D721Med (cell line): ENCODE measurements around the gene MARK4.

ENCODE experiments used
- DNase-seq: peaks from one replicate; pipeline ENCODE4 v3.0.0; 2011; ENCODE audit warnings: low spot score; ENCODE audit not compliant: insufficient read length
- FAIRE-seq: peaks from 2 replicates; lab custom pipeline; 2011; peaks lifted over from hg19 to GRCh38; lab: Jason Lieb, UNC
- TF ChIP-seq, protein P1 (sequence below): IDR thresholded peaks from 2 replicates; pipeline ENCODE4 v1.5.1; 2012; ENCODE audit warnings: mild to moderate bottlenecking, control low read depth; ENCODE audit not compliant: insufficient read depth; ENCODE audit errors: missing control alignments

MARK4 gene

DNA sequence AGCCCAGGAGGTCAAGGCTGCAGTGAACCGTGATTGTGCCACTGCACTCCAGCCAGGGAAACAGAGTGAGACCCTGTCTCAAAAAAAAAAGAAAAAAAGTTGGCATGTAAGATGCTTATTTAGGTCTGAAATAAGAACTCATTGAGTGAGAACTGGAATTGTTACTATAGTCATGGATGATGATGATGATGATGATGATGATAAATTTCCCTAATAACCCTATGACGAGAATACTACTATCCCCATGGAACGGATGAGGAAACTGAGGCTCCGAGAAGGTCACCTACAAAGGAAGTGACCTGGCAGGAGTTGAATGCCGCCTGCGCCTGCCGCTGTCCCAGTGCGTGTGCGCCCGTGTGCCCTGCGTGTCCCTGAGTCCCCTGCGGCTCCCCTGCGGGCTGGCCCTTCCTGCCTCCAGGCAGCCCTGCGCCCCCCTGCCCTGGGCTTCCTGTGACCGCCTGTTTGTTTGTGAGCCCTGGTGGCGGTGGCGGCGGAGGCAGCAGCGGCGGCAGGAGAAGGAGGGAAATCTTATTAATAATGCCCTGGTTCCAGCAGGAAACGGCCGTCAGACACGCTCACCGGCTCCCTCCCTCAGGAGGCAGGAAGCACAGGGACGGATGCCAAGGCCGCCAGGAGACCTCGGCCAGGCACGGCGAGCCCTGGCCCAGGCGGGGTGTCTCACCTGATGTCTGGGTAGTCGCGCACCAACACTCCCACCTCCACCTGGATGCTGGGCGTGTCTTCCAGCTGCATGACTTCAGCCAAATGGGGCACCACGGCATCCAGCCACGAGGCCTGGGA is 35.5 kb upstream of the MARK4 start:
- TF ChIP-seq, protein P1, sequence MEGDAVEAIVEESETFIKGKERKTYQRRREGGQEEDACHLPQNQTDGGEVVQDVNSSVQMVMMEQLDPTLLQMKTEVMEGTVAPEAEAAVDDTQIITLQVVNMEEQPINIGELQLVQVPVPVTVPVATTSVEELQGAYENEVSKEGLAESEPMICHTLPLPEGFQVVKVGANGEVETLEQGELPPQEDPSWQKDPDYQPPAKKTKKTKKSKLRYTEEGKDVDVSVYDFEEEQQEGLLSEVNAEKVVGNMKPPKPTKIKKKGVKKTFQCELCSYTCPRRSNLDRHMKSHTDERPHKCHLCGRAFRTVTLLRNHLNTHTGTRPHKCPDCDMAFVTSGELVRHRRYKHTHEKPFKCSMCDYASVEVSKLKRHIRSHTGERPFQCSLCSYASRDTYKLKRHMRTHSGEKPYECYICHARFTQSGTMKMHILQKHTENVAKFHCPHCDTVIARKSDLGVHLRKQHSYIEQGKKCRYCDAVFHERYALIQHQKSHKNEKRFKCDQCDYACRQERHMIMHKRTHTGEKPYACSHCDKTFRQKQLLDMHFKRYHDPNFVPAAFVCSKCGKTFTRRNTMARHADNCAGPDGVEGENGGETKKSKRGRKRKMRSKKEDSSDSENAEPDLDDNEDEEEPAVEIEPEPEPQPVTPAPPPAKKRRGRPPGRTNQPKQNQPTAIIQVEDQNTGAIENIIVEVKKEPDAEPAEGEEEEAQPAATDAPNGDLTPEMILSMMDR: no peak
- DNase-seq (no peak), FAIRE-seq (no peak)

DNA sequence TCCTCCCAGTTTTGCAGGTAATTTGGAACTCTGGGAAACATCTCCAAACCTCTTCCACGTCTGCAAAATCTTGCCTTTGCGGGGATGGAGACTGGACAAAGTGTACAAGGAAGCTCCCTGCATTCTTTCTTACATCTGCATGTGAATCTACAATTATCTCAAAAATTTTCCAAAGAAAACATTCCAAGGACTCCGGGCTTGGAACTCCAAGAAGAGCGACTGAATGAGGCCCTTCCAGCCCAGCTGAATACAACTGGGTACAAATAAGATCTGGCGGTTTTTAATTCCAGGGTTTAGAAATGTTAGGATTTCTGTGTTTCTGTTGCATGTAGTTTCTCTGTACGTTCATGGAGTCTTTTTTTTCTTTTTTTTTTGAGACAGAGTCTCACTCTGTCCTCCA is 34.4 kb upstream of the MARK4 start:
- TF ChIP-seq, protein P1: no peak
- DNase-seq (no peak), FAIRE-seq (no peak)

DNA sequence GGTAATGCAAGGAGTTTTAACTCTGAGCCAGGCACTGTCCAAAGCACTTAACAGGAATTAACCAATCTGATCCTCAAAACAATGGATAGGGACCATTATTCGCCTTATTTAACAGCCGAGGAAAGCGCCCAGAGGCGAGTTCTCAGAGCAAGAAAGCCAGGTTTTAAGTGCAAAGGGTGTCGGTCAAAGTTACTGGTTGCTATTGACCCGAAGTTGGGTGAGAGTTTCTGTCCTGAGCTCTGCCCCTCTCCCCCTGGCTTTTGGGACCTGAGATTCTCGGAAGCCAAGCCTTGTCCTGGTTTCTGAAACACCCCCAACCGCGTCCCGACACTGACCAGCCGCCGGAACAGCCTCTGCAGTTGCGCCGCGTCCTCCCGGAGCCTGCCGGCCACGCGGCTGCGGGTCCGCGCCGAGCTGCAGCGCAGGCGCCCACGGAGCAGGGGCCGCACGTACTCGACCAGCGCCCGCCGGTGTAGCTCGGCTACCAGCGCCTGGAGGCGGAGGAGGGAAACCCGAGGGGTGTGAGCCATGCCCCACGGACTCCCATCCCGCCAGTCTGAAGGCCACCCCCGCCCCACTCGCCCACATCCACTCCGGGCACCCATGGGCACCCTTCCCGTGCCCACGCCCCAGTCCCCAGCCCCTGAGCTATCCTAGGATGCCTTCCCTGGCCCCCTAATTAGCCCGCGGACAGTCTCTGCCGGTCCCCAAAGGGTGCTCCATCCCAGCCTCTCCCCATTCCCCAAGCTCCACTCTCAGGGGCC is 33.7 kb upstream of the MARK4 start:
- TF ChIP-seq, protein P1: no peak
- DNase-seq (no peak), FAIRE-seq (no peak)

DNA sequence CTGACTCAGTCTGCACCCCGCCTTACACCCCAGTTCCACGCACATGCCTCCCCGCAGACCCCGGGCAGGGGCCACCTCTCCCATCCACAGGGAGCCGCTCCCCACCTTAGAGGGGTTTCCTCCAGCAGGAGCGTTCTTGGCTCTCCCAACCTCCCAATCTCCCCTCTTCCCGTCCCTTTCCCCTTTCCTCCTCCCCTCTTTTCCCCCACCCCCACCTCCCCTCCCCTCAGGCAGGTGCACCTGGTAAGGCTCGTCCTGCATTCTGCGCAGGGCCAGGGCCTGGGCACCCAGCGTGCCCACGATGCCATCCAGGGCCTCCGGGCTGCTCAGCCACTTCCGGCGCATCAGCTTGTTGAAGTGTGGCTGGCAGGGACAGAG is 33.1 kb upstream of the MARK4 start:
- no peak for FAIRE-seq
- TF ChIP-seq, protein P1: no peak
- DNase-seq: no peak

DNA sequence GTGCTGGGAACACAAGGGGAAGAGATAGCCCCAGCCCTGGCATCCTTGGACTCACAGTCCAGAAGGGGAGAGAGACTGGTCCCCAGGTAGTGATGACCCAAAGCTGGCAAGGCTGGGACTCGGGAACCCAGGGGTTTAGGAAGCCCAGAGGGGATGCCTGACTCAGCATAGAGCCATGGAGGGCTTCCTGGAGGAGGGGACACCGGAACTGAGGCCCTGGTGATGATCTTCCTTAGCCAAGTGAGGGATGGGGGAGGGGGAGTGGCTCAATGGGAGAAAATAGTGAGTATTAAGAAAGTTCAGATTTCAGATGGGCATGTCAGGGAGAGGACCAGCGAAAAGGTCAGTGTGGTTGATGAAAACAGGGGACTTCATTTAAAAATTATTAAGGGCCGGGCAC is 32.6 kb upstream of the MARK4 start:
- FAIRE-seq (no peak), DNase-seq (no peak)
- TF ChIP-seq, protein P1: no peak

DNA sequence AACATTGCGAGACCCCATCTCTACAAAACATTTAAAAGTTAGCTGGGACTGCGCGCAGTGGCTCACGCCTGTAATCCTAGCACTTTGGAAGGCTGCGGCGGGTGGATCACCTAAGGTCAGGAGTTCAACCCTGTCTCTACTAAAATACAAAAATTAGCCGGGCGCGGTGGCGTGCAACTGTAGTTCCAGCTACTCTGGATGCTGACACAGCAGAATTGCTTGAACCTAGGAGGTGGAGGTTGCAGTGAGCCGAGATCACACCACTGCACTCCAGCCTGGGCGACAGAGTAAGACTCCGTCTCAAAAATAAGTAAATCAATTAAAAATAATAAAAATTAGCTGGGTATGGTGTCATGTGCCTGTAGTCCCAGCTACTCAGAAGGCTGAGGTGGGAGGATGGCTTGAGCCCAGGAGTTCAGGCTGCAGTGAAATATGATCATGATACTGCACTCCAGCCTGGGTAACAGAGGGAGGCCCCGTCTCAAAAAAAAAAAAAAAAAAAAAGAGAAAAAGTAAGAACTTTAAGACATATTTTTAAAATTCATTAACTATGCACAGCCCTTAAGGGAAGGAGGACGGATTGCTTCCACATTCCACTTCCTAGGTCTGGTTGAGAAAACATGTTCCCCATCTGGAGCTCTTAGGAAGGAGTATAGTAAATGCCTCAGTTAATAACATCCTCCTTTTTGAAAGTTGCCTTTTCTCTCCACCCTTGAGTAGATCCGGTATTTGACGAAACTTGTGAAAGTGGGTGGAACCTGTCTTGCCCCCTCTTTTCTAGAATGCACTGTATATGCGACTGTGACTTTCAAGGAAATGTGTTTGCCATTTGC is 31.9 kb upstream of the MARK4 start:
- TF ChIP-seq, protein P1: no peak
- FAIRE-seq (no peak), DNase-seq (no peak)
